ENCODE measurements around the gene RASGEF1C. TPM values are rescaled to one million over a fixed set of nuclear protein-coding genes. Genes with fewer than 3 reads are reported as not detected.
A peak's percentile ranks its signal among the peaks of the same experiment; 100 is the strongest.

RASGEF1C gene
- total RNA-seq, 1 experiment from 2014 or later: not detected

DNA sequence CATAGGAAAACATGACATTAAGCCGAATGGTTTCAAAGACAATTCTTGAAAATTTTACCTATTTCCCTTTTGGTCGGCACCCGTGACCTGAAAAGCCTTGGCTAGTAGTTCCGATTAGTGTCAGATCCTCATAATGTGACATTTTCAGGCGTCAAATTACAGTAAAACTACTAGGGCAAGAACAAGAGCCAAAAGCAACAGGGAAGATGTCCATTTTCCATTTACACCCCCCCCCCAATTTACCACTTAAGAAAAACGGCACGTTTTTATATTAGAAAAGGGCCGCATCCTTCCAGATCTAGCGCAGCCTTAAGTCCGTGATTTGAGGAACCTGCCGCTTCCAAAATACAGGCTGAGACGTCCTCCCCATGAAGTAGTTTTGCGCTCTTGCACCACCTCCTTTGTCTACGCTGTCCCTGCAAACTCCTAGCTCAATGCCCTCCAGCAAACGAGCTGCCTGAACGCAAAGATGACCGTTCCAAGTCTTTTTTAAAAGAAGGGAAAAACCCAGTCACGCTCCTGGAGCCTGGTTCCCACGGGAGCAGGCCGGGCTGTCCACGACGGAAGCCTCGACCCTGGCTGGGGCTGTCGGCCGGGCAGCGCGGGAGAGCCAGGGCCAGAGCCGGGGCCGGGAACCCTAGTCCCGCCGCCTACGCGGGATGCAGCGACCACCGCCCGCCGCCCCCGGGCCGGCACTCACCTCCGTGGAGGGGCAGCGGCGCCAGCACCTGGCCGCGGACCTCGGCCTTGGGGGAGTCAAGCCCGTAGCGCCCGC is 138.1 kb downstream of the RASGEF1C start:
- H3K36me3 Mint-ChIP-seq (ENCODE audit: insufficient read depth, unreplicated experiment): peaks cover 28% of the 10 kb centered on the region
- H3K4me3 Mint-ChIP-seq (ENCODE audit: low read depth, unreplicated experiment): peak overlapping the region; percentile 70
- DNase-seq: peak; percentile 41
- intact Hi-C loops (cut with micrococcal nuclease; ENCODE audit: unreplicated experiment): no loop called here
- H3K9me3 Mint-ChIP-seq (ENCODE audit: low read depth, unreplicated experiment): peaks cover 7% of the 10 kb centered on the region
- TF ChIP-seq, protein P1, sequence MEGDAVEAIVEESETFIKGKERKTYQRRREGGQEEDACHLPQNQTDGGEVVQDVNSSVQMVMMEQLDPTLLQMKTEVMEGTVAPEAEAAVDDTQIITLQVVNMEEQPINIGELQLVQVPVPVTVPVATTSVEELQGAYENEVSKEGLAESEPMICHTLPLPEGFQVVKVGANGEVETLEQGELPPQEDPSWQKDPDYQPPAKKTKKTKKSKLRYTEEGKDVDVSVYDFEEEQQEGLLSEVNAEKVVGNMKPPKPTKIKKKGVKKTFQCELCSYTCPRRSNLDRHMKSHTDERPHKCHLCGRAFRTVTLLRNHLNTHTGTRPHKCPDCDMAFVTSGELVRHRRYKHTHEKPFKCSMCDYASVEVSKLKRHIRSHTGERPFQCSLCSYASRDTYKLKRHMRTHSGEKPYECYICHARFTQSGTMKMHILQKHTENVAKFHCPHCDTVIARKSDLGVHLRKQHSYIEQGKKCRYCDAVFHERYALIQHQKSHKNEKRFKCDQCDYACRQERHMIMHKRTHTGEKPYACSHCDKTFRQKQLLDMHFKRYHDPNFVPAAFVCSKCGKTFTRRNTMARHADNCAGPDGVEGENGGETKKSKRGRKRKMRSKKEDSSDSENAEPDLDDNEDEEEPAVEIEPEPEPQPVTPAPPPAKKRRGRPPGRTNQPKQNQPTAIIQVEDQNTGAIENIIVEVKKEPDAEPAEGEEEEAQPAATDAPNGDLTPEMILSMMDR (IDR thresholded peaks at IDR 0.05; ENCODE audit: unreplicated experiment): no peak
- H3K27ac Mint-ChIP-seq (ENCODE audit: unreplicated experiment): no peak overlapping the region
- H3K4me1 Mint-ChIP-seq (ENCODE audit: low read depth, unreplicated experiment): peaks cover 8% of the 10 kb centered on the region
- H3K27me3 Mint-ChIP-seq (ENCODE audit: unreplicated experiment): peaks cover 30% of the 10 kb centered on the region
- CTCF ChIA-PET: interaction anchor here (0.7 kb wide), 2 partner anchors 292 to 512 kb away, joined by 7 to 8 read pairs; no protein-coding TSS in a partner anchor
- TSS peak; percentile 37 for BruUV-seq (replicated peaks)

DNA sequence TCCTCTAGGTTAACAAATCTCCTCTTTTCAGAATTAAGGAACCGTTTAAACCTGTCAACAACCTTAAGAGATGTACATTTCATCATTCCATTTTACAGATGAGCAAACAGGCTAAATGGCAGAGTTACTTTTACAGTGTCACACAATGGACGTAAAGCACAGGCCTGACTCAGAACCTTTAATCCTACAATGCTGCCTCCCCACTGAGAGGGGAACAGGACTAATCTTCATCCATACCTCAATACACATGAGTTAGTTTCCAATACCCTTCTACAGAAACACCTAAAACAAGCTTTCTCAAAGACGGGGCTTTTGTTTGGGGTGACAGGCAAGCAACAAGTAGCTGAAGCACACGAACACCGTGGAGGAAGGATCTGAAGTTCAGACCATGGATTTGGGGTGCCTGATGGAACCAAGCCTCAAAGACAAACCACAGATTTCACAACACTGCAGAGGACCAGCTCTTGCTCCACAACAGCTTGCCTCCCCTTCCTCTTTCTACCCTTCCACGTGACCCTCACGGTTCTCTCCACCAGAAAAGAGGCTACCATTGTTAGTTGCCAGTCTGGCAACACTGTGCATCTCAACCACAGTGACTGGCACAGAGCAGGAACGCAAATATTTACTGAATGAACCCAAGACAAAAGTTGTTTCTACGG is 139.3 kb downstream of the RASGEF1C start:
- CTCF ChIA-PET: no interaction called here
- TF ChIP-seq, protein P1 (IDR thresholded peaks at IDR 0.05; ENCODE audit: unreplicated experiment): no peak
- peak overlapping the region; percentile 70 for H3K4me3 Mint-ChIP-seq (ENCODE audit: low read depth, unreplicated experiment)
- DNase-seq: no peak
- no peak overlapping the region for H3K27ac Mint-ChIP-seq (ENCODE audit: unreplicated experiment)
- no TSS peak for BruUV-seq (replicated peaks)
- peaks cover 7% of the 10 kb centered on the region for H3K9me3 Mint-ChIP-seq (ENCODE audit: low read depth, unreplicated experiment)
- peaks cover 8% of the 10 kb centered on the region for H3K4me1 Mint-ChIP-seq (ENCODE audit: low read depth, unreplicated experiment)
- H3K27me3 Mint-ChIP-seq (ENCODE audit: unreplicated experiment): peaks cover 18% of the 10 kb centered on the region
- intact Hi-C loops (cut with micrococcal nuclease; ENCODE audit: unreplicated experiment): no loop called here
- H3K36me3 Mint-ChIP-seq (ENCODE audit: insufficient read depth, unreplicated experiment): peaks cover 28% of the 10 kb centered on the region

DNA sequence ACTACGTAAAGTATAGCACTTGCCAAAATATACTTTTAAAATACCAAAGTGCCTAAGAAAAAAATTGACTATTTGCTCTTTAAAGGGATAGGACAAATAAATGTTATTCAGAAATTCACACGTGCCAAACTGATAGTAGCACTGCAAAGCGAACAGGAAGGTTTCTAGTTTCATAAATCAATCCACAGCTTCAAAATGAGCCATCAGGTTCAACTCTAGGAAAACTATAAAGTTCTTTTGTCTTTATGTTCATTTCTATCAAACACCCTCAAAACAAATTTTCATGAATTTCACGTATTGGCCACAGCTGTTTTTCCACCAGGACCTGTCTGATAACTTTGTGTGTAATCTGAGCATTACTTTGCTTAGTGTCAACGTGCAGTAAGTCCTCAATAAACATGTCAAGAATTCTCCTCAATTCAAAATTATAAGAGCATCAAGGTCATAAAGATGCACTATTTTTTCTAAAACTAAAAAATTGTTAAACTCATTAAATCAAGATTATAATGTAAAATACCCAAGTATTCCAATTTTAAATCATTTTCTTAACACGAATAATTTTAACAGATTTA is 140.4 kb downstream of the RASGEF1C start:
- Mint-ChIP-seq H3K27ac (ENCODE audit: unreplicated experiment) (no peak overlapping the region), H3K4me1 (ENCODE audit: low read depth, unreplicated experiment) (peaks cover 8% of the 10 kb centered on the region), H3K36me3 (ENCODE audit: insufficient read depth, unreplicated experiment) (peaks cover 25% of the 10 kb centered on the region), H3K9me3 (ENCODE audit: low read depth, unreplicated experiment) (peaks cover 6% of the 10 kb centered on the region), H3K4me3 (ENCODE audit: low read depth, unreplicated experiment) (no peak overlapping the region), H3K27me3 (ENCODE audit: unreplicated experiment) (peaks cover 7% of the 10 kb centered on the region)
- intact Hi-C loops (cut with micrococcal nuclease; ENCODE audit: unreplicated experiment): no loop called here
- no peak for DNase-seq
- BruUV-seq (replicated peaks): no TSS peak
- CTCF ChIA-PET: no interaction called here
- TF ChIP-seq, protein P1 (IDR thresholded peaks at IDR 0.05; ENCODE audit: unreplicated experiment): no peak

DNA sequence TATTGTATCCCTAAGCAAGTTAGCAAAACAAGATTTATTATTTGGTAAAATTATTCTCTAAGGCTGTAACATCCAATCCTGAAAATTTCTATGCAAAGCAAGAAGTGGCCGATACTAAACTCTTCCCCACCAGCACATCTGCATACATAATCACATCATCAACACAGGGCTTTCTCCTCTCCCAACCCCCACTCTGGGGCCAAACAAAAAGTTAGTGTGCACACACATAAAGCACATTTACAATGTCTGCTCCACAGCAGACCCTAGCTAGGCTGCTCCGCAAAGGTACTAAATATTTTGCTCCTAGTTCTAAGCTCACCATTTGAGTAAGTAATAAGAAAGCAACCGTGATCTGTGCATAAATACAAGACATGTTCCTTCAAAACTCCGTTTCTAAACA is 141.0 kb downstream of the RASGEF1C start:
- no peak for DNase-seq
- Mint-ChIP-seq H3K4me3 (ENCODE audit: low read depth, unreplicated experiment) (no peak overlapping the region), H3K27ac (ENCODE audit: unreplicated experiment) (no peak overlapping the region), H3K27me3 (ENCODE audit: unreplicated experiment) (peaks cover under 1% of the 10 kb centered on the region), H3K9me3 (ENCODE audit: low read depth, unreplicated experiment) (peaks cover 7% of the 10 kb centered on the region), H3K4me1 (ENCODE audit: low read depth, unreplicated experiment) (peaks cover 8% of the 10 kb centered on the region), H3K36me3 (ENCODE audit: insufficient read depth, unreplicated experiment) (peaks cover 22% of the 10 kb centered on the region)
- no TSS peak for BruUV-seq (replicated peaks)
- CTCF ChIA-PET: no interaction called here
- intact Hi-C loops (cut with micrococcal nuclease; ENCODE audit: unreplicated experiment): no loop called here
- TF ChIP-seq, protein P1 (IDR thresholded peaks at IDR 0.05; ENCODE audit: unreplicated experiment): no peak

Measured in Calu3 (cell line).